Endothelial cell of umbilical vein (primary cell): Measurements from ENCODE around the gene TSPEAR.

Experiments used
- CTCF ChIP-seq, 2 donors: IDR thresholded peaks; 1 replicate in 1 of 2; 2 replicates in 1 of 2; pipeline ENCODE4 v1.5.1; 2011; ENCODE audit warnings: low read length in 2 of 2, mild to moderate bottlenecking in 2 of 2, moderate library complexity in 2 of 2, control low read depth in 1 of 2, inconsistent platforms in 1 of 2, low read depth in 1 of 2; ENCODE audit not compliant: insufficient read depth in 1 of 2; ENCODE audit errors: extremely low read depth in 1 of 2
- EZH2 ChIP-seq: IDR thresholded peaks from 2 replicates; pipeline ENCODE4 v1.6.1; 2012; ENCODE audit warnings: borderline replicate concordance, low read depth, mild to moderate bottlenecking, moderate library complexity, low read length, inconsistent platforms; ENCODE audit not compliant: severe bottlenecking
- FOS ChIP-seq: IDR thresholded peaks from 2 replicates; pipeline ENCODE4 v1.6.1; 2011; ENCODE audit warnings: mild to moderate bottlenecking, low read length, moderate library complexity, borderline replicate concordance; ENCODE audit not compliant: insufficient read depth
- MYC ChIP-seq: IDR thresholded peaks from one replicate; pipeline ENCODE4 v1.6.1; 2011; ENCODE audit warnings: mild to moderate bottlenecking, low read depth, low read length
- POLR2A ChIP-seq: IDR thresholded peaks from 2 replicates; pipeline ENCODE4 v1.6.1; 2012; ENCODE audit warnings: low read depth, mild to moderate bottlenecking, control low read depth, low read length
- POLR2AphosphoS5 ChIP-seq: IDR thresholded peaks from 2 replicates; pipeline ENCODE4 v1.6.1; 2012; ENCODE audit warnings: low read depth, mild to moderate bottlenecking, control low read depth, low read length, moderate library complexity; ENCODE audit not compliant: insufficient read depth

- TF ChIP-seq CTCF (IDR thresholded peaks at IDR 0.05; ENCODE audit: extremely low read depth in 1 of 2, insufficient read depth in 1 of 2, low read depth in 1 of 2, low read length in 2 of 2) (no peak), POLR2AphosphoS5 (no peak), FOS (no peak), MYC (no peak), EZH2 (no peak), POLR2A (no peak)
Observed at GRCh38 chr21:44702111-44702972, 9.0 kb downstream of the TSPEAR start.
